Stimulated activated CD4-positive, alpha-beta T cell treated with anti-CD3 and anti-CD28 coated beads, Interleukin-1b, Interleukin-23, amount 100 ng/mL, for 24 hours (primary cell): ENCODE data around the gene TPD52L1.
"Not testable (repeated sequence)": the region's sequence is repeated elsewhere in the genome, so short reads cannot be mapped to it uniquely, and the experiment has no call there.

Experiments
- DNase-seq, 4 experiments: peaks; one replicate each; pipeline ENCODE4 v3.0.0-alpha.2; 2020; ENCODE audit warnings: low read depth in 4 of 4, low spot score in 1 of 4

TPD52L1 gene

GRCh38 chr6:125140808-125141207 is 12.8 kb upstream of the TPD52L1 start:
- no peak for DNase-seq

DNA sequence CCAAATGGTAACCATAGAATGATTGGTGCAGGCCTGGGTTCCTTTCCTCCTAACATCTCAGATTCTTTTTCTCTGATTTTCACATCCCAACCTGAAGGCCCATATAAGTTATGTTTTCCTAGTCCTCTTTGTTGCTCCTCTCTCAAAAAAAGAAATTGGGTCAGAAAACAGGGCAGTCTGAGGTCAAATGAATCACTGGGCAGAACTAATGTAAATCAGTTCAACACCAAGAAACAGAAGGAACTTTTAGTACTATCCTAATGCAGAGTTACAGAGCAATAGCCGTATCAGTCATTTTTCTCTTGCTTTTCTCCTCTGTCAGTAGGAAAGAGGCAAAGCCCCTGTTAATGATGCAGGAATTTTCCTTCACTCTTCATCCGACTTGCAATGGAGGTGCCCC is 11.0 kb upstream of the TPD52L1 start:
- no peak for DNase-seq

- DNase-seq: no peak
Observed at GRCh38 chr6:125144822-125145221, 8.8 kb upstream of the TPD52L1 start.

- no peak for DNase-seq
Observed at GRCh38 chr6:125149256-125150144, 4.1 kb upstream of the TPD52L1 start.

DNA sequence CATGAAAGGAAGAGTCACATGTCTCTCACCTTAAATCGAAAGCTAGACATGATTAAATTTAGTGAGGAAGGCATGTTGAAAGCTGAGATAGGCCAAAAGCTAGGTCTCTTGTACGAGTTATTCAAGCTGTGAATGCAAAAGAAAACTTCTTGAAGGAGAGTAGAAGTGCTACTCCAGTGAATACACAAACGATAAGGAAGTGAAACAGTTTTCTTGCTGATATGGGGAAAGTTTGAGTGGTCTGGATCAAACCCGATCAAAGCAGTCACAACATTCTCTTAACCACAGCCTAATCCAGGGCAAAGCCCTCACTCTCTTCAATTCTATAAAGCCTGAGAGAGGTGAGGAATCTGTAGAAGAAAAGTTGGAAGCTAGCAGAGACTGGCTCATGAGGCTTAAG is 1.9 kb upstream of the TPD52L1 start:
- DNase-seq: no peak

- no peak for DNase-seq
Observed at GRCh38 chr6:125154118-125154760, 666 bp downstream of the TPD52L1 start.

- DNase-seq: no peak
Observed at GRCh38 chr6:125154761-125155135, 1.2 kb downstream of the TPD52L1 start.

DNA sequence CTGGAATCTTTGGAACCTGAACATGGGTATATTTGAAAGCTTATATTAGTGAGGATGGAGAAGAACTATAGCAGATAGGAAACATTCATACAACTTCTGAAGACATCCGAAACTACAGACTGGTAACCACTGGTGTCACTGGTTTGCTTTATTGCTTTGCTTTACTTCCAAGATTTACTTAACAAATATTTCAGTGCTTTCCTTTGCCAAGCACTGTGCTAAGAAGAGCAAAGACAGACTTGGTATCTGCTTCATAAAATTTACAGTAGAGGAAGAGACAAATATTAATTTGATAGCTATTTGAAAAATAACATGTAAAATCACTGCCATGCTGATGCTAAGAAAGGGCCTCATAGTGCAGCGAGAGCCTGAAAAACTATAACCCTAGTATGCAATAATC is 1.8 kb downstream of the TPD52L1 start:
- DNase-seq: no peak

- DNase-seq: no peak
Observed at GRCh38 chr6:125156496-125156895, 2.9 kb downstream of the TPD52L1 start.

- DNase-seq: no peak
Observed at GRCh38 chr6:125157280-125157679, 3.7 kb downstream of the TPD52L1 start.

GRCh38 chr6:125157725-125158124 is 4.2 kb downstream of the TPD52L1 start:
- DNase-seq: no peak

GRCh38 chr6:125163339-125163738 is 9.8 kb downstream of the TPD52L1 start:
- not testable (repeated sequence) for DNase-seq

DNA sequence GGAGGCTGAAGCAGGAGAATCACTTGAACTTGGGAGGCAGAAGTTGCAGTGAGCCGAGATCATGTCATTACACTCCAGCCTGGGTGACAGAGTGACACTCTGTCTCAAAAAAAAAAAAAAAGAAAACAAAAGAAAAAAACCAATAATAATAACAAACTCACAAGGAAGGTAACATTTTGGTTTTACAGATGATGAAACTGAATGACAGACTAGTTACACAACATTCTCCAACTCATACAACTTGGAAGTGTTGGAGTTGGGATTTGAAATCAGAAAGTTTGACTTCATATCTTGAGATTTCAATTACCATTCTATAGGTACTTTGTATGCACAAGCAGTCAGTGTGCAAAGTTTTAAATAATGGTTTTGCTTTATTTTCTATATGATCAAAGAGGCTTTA is 10.2 kb downstream of the TPD52L1 start:
- DNase-seq: no peak

- no peak for DNase-seq
Observed at GRCh38 chr6:125164696-125165095, 11.1 kb downstream of the TPD52L1 start.

DNA sequence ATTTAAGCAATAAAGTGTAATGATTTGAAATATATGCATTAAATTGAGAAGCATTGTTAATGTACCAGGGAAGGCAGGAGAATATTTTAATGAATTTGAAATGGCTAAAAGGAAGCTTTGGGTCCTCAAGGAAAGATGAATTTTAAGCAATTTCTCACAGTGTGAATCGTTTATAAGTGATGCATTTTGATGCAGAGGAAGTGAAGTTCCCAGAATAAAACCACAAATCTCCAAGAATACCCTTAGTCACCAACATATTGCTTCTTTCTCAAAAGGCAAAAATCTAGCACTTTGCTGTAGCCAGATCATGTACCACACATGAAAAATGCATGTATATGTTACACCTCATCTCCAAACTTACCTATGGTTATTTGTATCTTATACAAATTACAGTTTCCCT is 11.7 kb downstream of the TPD52L1 start:
- no peak for DNase-seq

DNA sequence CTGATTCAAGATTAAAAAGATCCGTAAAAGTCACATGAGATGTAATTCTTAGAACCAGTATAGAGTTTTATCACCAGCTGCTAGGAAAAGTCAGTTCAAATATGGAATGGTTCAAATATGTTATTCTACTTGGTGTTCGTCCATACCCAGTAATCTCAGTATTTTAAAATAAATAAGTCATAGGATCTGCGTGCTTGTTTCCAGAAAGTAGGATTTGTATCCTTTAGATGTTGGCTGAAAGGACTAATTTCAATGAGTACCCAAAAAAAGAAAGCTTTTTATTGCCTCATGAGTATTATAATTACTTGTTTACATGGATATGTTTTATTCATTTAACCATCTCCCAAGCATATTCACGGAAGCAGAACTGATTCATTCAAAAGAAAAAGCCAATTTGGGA is 12.2 kb downstream of the TPD52L1 start:
- DNase-seq: no peak

- no peak for DNase-seq
Observed at GRCh38 chr6:125166711-125167110, 13.1 kb downstream of the TPD52L1 start.

- no peak for DNase-seq
Observed at GRCh38 chr6:125167579-125167978, 14.0 kb downstream of the TPD52L1 start.

- DNase-seq: no peak
Observed at GRCh38 chr6:125169058-125169457, 15.5 kb downstream of the TPD52L1 start.

GRCh38 chr6:125169522-125169921 is 15.9 kb downstream of the TPD52L1 start:
- no peak for DNase-seq

- no peak for DNase-seq
Observed at GRCh38 chr6:125170376-125170775, 16.8 kb downstream of the TPD52L1 start.

GRCh38 chr6:125173341-125174095 is 19.9 kb downstream of the TPD52L1 start:
- DNase-seq: no peak
